Anterior cingulate cortex (tissue), 58 donors: Measurements from ENCODE around the gene ATE1.
A peak's percentile ranks its signal among the peaks of the same experiment; 100 is the strongest.
"Not testable (repeated sequence)": the region's sequence is repeated elsewhere in the genome, so short reads cannot be mapped to it uniquely, and the experiment has no call there.

ENCODE experiments used
- DNase-seq, 58 donors: peaks; one replicate each; lab custom pipeline; 2025; lab: John Stamatoyannopoulos, UW

The ATE1 gene

GRCh38 chr10:121834757-121835156, 93.1 kb downstream of the ATE1 start:
- DNase-seq, result no peak

DNA sequence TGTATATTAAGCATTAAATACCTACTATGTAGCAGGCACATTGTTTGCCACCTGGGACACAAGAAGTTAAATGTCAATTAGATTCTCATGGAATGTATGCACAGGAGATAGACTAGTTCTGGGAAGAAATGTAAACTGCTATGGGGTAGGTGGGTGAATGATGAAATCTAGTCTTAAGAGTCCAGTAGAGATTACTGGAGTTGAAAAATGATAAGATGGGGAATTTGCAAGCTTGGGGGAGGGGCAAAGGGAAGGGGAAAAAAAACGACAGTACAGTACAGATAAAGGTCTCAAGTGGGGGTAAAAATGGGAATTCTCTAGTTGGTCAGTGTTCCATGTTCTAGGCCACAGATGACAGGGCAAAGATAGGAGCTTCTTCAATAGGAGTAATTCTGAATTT, 94.4 kb downstream of the ATE1 start:
- DNase-seq, result no peak

- no peak for DNase-seq
These were observed 95.2 kb downstream of the ATE1 start for GRCh38 chr10:121832647-121833046.

- DNase-seq, result no peak
These were observed 96.1 kb downstream of the ATE1 start for GRCh38 chr10:121831777-121832176.

- no peak for DNase-seq
These were observed 96.6 kb downstream of the ATE1 start for GRCh38 chr10:121831237-121831636.

- DNase-seq, result no peak
These were observed 97.7 kb downstream of the ATE1 start for GRCh38 chr10:121830101-121830500.

- no peak for DNase-seq
These were observed 99.8 kb downstream of the ATE1 start for GRCh38 chr10:121828045-121828444.

DNA sequence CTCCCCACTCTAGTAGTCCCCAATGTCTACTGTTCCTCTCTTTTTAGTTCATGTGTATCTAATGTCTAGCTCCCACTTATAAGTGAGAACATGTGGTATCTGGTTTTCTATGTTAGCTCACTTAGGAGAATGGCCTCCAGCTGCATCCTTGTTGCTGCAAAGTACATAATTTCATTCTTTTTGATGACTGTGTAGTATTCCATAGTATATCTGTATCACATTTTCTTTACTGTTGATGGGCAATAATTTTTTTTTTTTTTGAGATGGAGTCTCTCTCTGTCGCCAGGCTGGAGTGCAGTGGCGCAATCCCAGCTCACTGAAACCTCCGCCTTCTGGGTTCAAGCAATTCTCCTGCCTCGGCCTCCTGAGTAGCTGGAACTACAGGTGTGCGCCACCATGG, 101.1 kb downstream of the ATE1 start:
- DNase-seq, result not testable (repeated sequence)

DNA sequence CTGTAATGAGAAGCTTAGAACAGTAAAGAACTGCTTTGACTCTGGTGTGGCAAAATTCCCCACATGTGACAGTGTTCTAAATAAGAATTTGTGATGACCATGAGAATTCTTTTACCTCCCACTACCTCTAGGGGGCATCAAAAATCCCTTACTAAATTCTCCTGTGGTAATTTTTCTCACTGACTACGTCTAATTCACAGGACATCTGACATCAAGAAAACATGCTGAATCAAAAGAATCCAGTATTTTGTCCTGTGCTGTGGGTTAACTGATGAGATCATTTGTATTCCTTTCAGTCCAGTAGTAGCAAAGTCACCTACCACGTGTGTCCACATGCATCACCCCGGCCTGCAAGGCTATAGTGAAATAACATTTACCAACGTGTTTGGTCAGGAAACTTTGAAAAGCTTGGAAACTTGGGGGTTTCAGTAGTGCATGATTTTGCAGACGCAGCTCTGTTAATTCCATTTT, 103.8 kb downstream of the ATE1 start:
- peak in 2 of 58 donors; percentile 17 to 54 for DNase-seq

- no peak for DNase-seq
These were observed 105.1 kb downstream of the ATE1 start for GRCh38 chr10:121822724-121823123.

GRCh38 chr10:121822180-121822579, 105.7 kb downstream of the ATE1 start:
- DNase-seq, result no peak

- DNase-seq, result no peak
These were observed 108.8 kb downstream of the ATE1 start for GRCh38 chr10:121819049-121819448.

DNA sequence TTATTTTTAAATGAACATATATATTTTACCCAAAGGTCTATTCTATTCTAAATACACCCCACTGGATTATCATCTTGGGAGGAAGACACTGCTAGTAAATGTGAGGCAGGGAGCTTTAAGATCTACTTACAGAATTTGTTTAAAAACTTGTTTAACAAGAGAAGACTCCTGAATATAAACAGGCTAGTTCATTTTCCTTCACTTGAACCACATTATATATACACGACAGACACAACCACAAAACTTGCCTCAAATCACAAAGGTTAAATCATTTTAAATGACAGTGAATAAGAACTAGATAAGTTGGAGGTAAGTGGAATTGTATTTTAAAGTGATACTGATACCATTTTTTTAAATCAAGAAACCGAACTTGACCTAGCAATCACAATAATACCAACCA, 109.2 kb downstream of the ATE1 start:
- DNase-seq, result no peak

- DNase-seq, result no peak
These were observed 111.6 kb downstream of the ATE1 start for GRCh38 chr10:121816197-121816596.

GRCh38 chr10:121813857-121814256, 114.0 kb downstream of the ATE1 start:
- no peak for DNase-seq

GRCh38 chr10:121813211-121813815, 114.5 kb downstream of the ATE1 start:
- DNase-seq, result no peak

DNA sequence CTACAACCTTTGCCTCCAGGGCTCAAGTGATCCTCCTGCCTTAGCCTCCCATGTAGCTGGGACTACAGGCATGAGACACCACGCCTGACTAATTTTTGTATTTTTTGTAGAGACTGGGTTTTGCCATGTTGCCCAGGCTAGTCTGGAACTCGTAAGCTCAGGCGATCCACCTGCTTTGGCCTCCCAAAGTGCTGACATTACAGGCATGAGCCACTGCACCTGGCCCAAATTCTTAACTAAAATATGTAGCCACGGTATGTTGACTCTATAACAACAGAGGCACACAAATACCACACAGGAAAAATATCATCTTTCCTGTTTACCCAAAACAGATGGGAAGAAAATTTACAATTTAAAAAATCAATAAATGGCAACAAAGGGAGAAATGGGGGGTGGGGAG, 115.8 kb downstream of the ATE1 start:
- DNase-seq, result no peak

DNA sequence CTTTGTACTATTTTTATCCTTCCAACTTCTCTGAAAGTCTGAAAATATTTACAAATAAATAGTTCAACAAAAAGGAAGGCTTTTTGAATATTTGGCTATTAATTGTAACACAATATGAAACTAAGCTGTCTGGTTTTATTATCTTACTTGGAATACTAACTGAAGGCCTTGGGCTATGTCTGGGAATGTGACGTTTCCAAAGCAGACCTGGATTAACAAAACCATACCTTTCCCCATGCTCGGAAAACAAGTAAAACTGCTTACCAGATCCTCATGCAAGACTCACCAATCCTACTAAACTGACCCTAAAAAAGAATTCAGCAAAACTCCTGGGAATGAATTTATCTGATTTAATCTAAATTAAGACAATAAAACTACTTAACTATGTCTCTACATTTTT, 116.4 kb downstream of the ATE1 start:
- DNase-seq, result no peak

DNA sequence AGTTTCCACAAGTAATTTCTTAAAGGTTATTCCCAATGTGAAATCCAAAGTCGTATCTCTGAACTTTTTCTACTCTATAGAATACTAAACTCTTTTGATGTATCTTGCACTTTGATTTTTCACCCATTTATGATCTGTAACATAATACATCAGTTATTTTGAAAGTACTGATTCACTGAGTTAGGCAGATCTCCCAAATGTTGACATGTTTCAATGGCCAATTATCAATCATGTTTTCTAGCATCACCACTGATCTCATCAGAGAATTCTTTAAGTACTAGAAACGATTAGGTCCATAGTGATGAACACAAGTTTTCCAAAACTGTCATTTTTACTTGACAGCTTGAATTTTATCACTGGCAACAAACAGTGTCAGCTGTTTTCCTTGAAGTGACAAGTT, 119.0 kb downstream of the ATE1 start:
- DNase-seq, result no peak

DNA sequence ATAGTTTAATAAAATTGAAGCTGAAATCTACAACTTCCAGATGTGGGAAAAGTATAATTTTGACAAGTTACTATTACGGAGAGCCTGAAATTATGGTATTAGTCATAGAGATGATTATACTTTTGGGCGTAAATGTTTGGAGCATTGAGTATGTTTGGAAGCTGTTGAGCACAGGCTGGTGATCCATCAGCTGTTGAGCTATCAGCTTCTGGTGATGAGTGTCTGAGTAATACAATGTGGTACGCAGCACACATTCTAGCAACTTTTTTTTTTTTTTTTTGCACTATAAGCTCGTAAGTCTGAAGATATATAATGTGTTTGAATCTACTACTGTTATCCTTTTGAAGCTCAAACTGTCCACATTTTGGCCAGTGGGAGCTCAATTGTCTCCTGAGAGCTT, 123.4 kb downstream of the ATE1 start:
- DNase-seq, result no peak

DNA sequence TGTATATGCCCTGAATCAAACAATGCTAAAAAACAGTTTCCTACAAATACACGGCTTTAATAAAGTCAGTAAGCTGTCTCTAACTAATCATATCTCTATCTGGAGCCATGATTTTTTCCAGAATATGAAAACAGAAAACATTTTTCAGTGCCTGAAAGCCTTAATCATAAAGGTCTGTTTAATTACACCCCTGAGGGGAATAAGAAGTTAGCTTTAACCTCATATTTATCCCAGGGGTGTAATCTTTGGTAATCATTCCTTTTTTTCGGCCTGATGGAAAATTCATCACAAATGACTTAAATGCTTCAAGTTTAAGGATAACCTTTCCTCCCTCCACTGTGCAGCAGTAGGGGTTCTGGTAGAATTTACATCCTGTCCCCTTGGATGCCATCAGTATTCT, 124.2 kb downstream of the ATE1 start:
- DNase-seq, result no peak

DNA sequence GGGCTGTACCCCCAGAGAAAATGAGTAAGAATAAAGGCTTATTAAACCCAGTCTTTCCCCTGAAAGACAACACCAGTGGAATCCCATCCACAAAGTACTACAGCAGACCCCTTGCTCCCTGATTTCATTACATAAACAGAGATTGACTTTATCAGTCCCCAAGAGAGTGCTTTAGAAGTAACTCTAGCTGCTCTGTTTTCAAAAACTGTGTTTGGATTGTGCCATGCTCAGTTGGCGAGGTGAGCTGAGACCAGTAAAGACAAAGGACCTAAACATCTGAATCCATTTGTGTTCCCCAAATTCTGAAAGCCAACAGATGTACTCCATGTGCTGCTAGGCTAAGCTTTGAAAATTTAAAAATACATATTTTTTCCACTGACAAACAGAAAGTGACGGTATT, 127.0 kb downstream of the ATE1 start:
- DNase-seq, result no peak

GRCh38 chr10:121800146-121800545, 127.7 kb downstream of the ATE1 start:
- no peak for DNase-seq
